Liver (tissue), 9 donors: ENCODE results near the gene MADCAM1. TPM values are rescaled to one million over a fixed set of nuclear protein-coding genes. Genes with fewer than 3 reads are reported as not detected.

ENCODE experiments used
- DNase-seq: peaks from one replicate; pipeline ENCODE4 v3.0.0-alpha.2; 2017; ENCODE audit warnings: low spot score
- H3K27ac ChIP-seq, 2 donors: one replicate each; pipeline ENCODE4 v1.7.0; 2013; ENCODE audit warnings: inconsistent platforms in 2 of 2, low read length in 2 of 2, control low read depth in 1 of 2, low read depth in 1 of 2, mild to moderate bottlenecking in 1 of 2
- H3K27me3 ChIP-seq, 4 donors: one replicate each; pipeline versions ENCODE4 v1.6.1 to v1.7.0; 2013; ENCODE audit warnings: low read length in 3 of 4, inconsistent platforms in 1 of 4, mild to moderate bottlenecking in 1 of 4, moderate library complexity in 1 of 4; ENCODE audit not compliant: control insufficient read depth in 4 of 4, insufficient read depth in 4 of 4
- H3K36me3 ChIP-seq, 4 donors: one replicate each; pipeline versions ENCODE4 v1.6.1 to v1.7.0; 2013; ENCODE audit warnings: low read length in 3 of 4, mild to moderate bottlenecking in 3 of 4, low read depth in 1 of 4, moderate library complexity in 1 of 4; ENCODE audit not compliant: control insufficient read depth in 4 of 4, insufficient read depth in 3 of 4
- H3K4me1 ChIP-seq, 4 donors: one replicate each; pipeline versions ENCODE4 v1.6.1 to v1.7.0; 2013; ENCODE audit warnings: low read length in 3 of 4, mild to moderate bottlenecking in 3 of 4, moderate library complexity in 1 of 4; ENCODE audit not compliant: control insufficient read depth in 4 of 4, insufficient read depth in 4 of 4
- H3K4me3 ChIP-seq, 3 donors: one replicate each; pipeline versions ENCODE4 v1.6.1 to v1.7.0; 2013; ENCODE audit warnings: low read length in 3 of 3, control low read depth in 1 of 3, low read depth in 1 of 3, mild to moderate bottlenecking in 1 of 3
- H3K9ac ChIP-seq, 2 donors: one replicate each; pipeline ENCODE4 v1.7.0; 2013; ENCODE audit warnings: low read length in 2 of 2, mild to moderate bottlenecking in 2 of 2, moderate library complexity in 2 of 2, control low read depth in 1 of 2, low read depth in 1 of 2
- H3K9me3 ChIP-seq, 4 donors: one replicate each; pipeline versions ENCODE4 v1.6.1 to v1.7.0; 2013; ENCODE audit warnings: low read length in 3 of 4; ENCODE audit not compliant: control insufficient read depth in 4 of 4
- ATF3 ChIP-seq: IDR thresholded peaks from 2 replicates; pipeline ENCODE4 v1.6.1; 2016; ENCODE audit warnings: antibody characterized with exemption
- CTCF ChIP-seq: fragments of 150-350 bp; IDR thresholded peaks from 2 replicates; pipeline ENCODE4 v1.5.1; 2017; ENCODE audit warnings: improper control_type of control experiment, low read depth, low read length; ENCODE audit not compliant: missing input control
- EGR1 ChIP-seq, 2 donors: IDR thresholded peaks; 2 replicates each; pipeline ENCODE4 v1.6.1; 2016 to 2018; ENCODE audit warnings: antibody characterized with exemption in 2 of 2, low read depth in 2 of 2
- FOXA1 ChIP-seq: IDR thresholded peaks from 2 replicates; pipeline ENCODE4 v1.6.1; 2016; ENCODE audit warnings: antibody characterized with exemption
- FOXA2 ChIP-seq: IDR thresholded peaks from 2 replicates; pipeline ENCODE4 v1.6.1; 2016; ENCODE audit warnings: antibody characterized with exemption
- JUND ChIP-seq, 2 donors: IDR thresholded peaks; 2 replicates each; pipeline ENCODE4 v1.6.1; 2016; ENCODE audit warnings: antibody characterized with exemption in 2 of 2
- RAD21 ChIP-seq, 2 donors: IDR thresholded peaks; 2 replicates each; pipeline ENCODE4 v1.6.1; 2016; ENCODE audit warnings: antibody characterized with exemption in 2 of 2, mild to moderate bottlenecking in 2 of 2
- SP1 ChIP-seq: IDR thresholded peaks from 2 replicates; pipeline ENCODE4 v1.6.1; 2018; ENCODE audit warnings: antibody characterized with exemption, mild to moderate bottlenecking
- YY1 ChIP-seq: IDR thresholded peaks from 2 replicates; pipeline ENCODE4 v1.6.1; 2016; ENCODE audit warnings: antibody characterized with exemption, mild to moderate bottlenecking
- WGBS: extraction: QIAGEN DNeasy Blood & Tissue Kit; methylation state at CpG from one replicate; pipeline ENCODE4 v1.1.7; 2013; 5-methylcytosine and 5-hydroxymethylcytosine counted together
- polyA plus RNA-seq, 2 donors: library from polyadenylated mRNA; stranded (reverse) in 1 of 2; unstranded in 1 of 2; fragments of 200-250 nt in 1 of 2; fragments of >200 nt in 1 of 2; fragmentation: Nextera tagmentation in 1 of 2; extraction: Ambion mirVana in 1 of 2; gene quantifications; one replicate each; pipeline versions ENCODE4 v1.2.1 to v1.2.3, GENCODE V29; 2013 to 2015
- total RNA-seq, 2 donors: library from RNA; depleted of rRNA; stranded (reverse); fragments of >200 nt; gene quantifications; one replicate each; pipeline ENCODE4 v1.2.3, GENCODE V29; 2014
- donor health status: healthy.
- donor health status: healthy.
- donor health status: healthy.
- donor health status: healthy.
- donor health status: healthy.

MADCAM1 gene
- total and polyA plus RNA-seq, 4 donors, result 0.17 to 0.32 (median 0.24) TPM

- no peaks in the 10 kb centered on the region for H3K27me3 ChIP-seq
- no peaks in the 10 kb centered on the region for H3K36me3 ChIP-seq
- H3K9ac ChIP-seq, result no peak overlapping the region
- TF ChIP-seq EGR1 (IDR thresholded peaks at IDR 0.05; ENCODE audit: low read depth in 2 of 2), result no peak
- no peak for TF ChIP-seq ATF3
- TF ChIP-seq FOXA2, result no peak
- no peak for TF ChIP-seq SP1
- TF ChIP-seq RAD21 (IDR thresholded peaks at IDR 0.05), result no peak
- no peak for TF ChIP-seq FOXA1
- TF ChIP-seq CTCF, result no peak
- no peak for TF ChIP-seq JUND (IDR thresholded peaks at IDR 0.05)
- H3K27ac ChIP-seq, result no peak overlapping the region
- 65% methylated on average over 57 of the region's 57 CpGs for WGBS
- H3K9me3 ChIP-seq, result no peaks in the 10 kb centered on the region
- H3K4me3 ChIP-seq, result no peak overlapping the region
- H3K4me1 ChIP-seq, result no peaks in the 10 kb centered on the region
- no peak for DNase-seq
Measured at GRCh38 chr19:474126-475078, 21.9 kb upstream of the MADCAM1 start.

GRCh38 chr19:475360-475759, 20.9 kb upstream of the MADCAM1 start:
- TF ChIP-seq YY1, result no peak
- no peak overlapping the region for H3K9ac ChIP-seq
- DNase-seq, result no peak
- H3K9me3 ChIP-seq, result no peaks in the 10 kb centered on the region
- H3K36me3 ChIP-seq, result no peaks in the 10 kb centered on the region
- H3K4me1 ChIP-seq, result peaks cover 0 to 4% (median 4%) of the 10 kb centered on the region in 4 donors
- H3K4me3 ChIP-seq, result no peak overlapping the region
- no peak overlapping the region for H3K27ac ChIP-seq
- H3K27me3 ChIP-seq, result no peaks in the 10 kb centered on the region
- 83% methylated on average over 13 of the region's 13 CpGs for WGBS

- Histone ChIP-seq H3K9ac (no peak overlapping the region), H3K27ac (no peak overlapping the region), H3K9me3 (no peaks in the 10 kb centered on the region), H3K4me3 (no peak overlapping the region), H3K4me1 (peaks cover 0 to 4% (median 4%) of the 10 kb centered on the region in 4 donors), H3K27me3 (no peaks in the 10 kb centered on the region), H3K36me3 (no peaks in the 10 kb centered on the region)
- no peak for TF ChIP-seq ATF3
- WGBS, result 82% methylated on average over 26 of the region's 26 CpGs
- no peak for DNase-seq
Measured at GRCh38 chr19:478236-478903, 17.9 kb upstream of the MADCAM1 start.
